GM19351 (cell line): ENCODE measurements around the gene SLC22A3.

Experiments used
- ATAC-seq: cut with Tn5 transposase; IDR thresholded peaks from one replicate; pipeline ENCODE4 v1.9.1; 2021; ENCODE audit warnings: mild to moderate bottlenecking, moderate library complexity; ENCODE audit not compliant: unreplicated experiment

Gene SLC22A3

DNA sequence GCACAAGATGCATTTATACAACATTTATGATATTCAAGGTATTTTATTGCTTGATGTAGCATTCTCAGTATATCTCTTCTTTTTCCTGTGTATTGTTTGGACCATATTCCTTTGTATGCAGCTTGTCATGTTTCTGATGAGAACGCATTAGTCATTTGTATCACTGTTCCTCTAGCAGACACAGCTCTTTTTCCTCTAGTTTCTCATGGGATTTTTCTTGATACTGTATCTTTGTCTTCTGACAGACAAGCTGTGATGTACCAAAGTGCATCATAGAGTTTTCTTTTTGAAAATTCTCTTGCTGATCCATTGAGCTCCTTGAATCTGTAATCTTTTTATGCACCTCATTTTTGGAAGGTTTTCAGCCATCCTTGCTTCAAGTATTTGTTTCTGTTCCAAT, 140.9 kb downstream of the SLC22A3 start:
- no peak for ATAC-seq

DNA sequence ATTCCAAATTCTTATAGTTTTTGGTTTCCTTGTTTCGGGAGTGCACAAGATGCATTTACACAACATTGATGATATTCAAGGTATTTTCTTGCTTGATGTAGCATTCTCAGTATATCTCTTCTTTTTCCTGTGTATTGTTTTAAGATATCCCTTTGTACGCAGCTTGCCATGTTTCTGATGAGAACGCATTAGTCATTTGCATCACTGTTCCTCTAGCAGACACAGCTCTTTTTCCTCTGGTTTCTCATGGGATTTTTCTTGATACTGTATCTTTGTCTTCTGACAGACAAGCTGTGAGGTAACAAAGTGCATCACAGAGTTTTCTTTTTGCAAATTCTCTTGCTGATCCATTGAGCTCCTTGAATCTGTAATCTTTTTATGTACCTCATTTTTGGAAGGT, 146.4 kb downstream of the SLC22A3 start:
- no peak for ATAC-seq

DNA sequence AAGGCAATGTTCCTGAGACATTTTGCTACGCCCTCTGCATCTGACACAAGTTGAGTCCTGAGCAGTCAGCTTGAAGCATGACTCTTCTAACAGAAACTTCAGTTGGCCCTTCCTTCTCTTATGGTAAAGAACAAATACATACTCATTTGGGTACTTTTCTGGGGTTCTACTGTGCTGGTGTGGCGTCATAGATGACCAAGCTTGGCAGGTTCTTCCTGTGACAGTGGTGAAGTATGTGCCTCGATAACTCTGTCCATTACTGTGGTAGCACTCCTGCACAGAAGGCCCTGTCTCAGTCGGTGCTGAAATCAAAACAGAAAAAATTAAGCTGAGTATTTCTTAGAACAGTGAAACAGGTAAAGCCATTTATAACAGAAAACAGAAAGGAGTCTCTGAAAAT, 152.5 kb downstream of the SLC22A3 start:
- no peak for ATAC-seq
